ENCODE data around the gene NOTUM.

Gene NOTUM

DNA sequence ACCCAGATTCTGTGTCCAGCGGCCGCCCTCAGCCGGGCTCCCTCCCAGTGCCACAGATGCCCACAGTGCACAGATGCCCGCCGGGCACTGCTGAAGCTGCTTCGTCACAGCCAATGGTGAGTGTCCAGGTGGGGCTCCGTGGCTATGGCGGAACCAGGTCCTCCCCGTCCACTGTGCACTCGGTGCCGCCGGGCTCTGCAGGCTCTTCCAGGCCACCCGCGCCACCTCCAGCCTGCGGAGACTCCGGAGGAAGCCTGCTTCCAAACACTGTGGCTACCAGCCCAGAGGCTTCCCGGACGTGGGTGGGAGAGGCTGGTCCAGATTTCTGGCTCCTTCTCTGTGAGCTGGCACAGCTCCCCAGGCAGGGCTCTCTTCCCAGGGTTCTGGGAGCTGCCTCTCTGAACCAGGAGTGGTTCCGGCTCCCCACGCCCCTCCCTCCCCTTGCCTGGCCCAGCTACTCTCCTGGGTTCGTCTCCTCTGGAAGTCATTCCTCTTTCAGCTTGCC lies 21.1 kb downstream of the NOTUM start:
- DNase-seq (ENCODE audit: low read depth): no peak
- H3K4me3 ChIP-seq (ENCODE audit: low read depth, low read length): no peak overlapping the region
- TF ChIP-seq, protein P1, sequence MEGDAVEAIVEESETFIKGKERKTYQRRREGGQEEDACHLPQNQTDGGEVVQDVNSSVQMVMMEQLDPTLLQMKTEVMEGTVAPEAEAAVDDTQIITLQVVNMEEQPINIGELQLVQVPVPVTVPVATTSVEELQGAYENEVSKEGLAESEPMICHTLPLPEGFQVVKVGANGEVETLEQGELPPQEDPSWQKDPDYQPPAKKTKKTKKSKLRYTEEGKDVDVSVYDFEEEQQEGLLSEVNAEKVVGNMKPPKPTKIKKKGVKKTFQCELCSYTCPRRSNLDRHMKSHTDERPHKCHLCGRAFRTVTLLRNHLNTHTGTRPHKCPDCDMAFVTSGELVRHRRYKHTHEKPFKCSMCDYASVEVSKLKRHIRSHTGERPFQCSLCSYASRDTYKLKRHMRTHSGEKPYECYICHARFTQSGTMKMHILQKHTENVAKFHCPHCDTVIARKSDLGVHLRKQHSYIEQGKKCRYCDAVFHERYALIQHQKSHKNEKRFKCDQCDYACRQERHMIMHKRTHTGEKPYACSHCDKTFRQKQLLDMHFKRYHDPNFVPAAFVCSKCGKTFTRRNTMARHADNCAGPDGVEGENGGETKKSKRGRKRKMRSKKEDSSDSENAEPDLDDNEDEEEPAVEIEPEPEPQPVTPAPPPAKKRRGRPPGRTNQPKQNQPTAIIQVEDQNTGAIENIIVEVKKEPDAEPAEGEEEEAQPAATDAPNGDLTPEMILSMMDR (IDR thresholded peaks at IDR 0.05; ENCODE audit: insufficient read depth, low read depth, low read length, missing control alignments): no peak

DNA sequence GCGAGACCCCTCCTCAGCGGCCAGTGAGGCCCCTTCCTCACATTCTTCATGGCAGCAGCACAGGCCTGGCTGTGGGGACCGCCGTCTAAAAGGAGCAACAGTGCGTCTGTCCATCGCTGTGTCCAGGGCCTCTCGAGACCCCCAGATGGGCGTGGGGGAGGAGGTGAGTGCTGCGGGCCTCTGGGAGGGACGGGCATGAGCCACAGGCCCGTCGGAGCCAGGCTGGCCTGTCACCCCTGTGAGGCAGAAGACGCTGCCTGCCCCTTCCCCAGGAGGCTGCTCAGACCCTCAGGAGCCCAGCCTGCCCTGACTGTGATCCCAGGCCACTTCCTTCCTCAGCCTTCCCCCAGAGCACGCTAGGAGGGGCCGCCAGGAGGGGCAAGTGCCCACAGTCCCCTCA lies 21.8 kb downstream of the NOTUM start:
- DNase-seq (ENCODE audit: low read depth): no peak
- TF ChIP-seq, protein P1 (IDR thresholded peaks at IDR 0.05; ENCODE audit: insufficient read depth, low read depth, low read length, missing control alignments): no peak
- H3K4me3 ChIP-seq (ENCODE audit: low read depth, low read length): no peak overlapping the region

DNA sequence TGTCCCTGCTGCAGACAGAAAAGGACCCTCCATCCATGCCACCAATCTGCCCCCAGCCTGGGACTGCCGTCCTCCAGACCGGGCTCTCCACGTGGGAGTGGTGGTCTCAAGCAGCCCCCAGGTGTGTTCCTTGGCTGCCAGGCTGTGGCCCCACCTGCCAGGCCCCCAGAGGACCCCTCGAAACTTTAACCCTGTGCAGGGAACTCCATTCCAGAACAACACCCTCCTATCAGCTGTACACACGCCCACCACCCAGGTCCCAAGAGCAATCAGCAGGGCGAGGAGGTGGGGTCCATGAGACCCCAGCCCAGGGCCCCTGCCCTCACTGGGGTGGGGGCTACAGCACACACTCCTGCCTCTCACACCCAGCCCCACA lies 25.3 kb downstream of the NOTUM start:
- DNase-seq (ENCODE audit: low read depth): no peak
- TF ChIP-seq, protein P1 (IDR thresholded peaks at IDR 0.05; ENCODE audit: insufficient read depth, low read depth, low read length, missing control alignments): no peak
- no peak overlapping the region for H3K4me3 ChIP-seq (ENCODE audit: low read depth, low read length)

DNA sequence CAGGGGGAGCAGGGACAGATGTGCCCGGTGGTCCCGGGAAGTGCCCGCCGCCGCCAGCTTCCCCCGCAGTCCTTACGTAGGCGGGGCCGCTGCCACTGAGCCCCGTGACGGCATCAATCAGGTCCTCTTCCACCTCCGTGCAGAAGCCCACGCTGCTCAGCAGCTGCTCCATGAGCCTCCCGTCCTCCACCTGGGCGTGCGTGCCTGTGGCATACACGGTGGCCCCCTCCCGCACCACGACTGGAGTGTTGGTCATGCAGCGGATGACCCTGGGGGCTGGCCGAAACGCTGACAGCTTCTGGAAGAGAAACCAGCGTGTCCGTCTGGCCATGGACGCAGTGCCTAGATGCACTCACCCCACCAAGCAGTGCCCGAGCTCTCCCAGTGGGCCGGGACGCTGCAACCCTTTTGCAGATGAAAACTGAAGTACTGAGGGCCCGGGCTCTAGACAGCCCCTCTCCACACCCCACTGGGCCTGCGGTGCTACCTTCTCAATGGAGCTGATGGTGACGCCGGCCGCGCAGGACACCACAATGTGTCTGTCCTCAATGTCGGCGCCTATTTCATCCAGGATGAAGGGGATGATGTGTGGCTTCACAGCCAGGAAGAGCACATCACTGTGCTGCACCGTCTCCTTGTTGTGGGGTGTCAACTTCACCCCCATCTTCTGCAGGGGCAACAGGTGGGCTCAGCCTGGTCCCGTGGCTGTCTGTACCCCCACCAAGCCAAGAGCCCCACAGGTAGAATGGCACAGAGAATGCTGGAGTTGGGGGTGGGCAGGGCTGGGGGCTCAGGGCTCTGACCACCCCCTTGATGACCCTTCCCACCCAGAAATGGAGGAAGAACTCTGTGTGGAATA lies 25.9 kb downstream of the NOTUM start:
- TF ChIP-seq, protein P1 (IDR thresholded peaks at IDR 0.05; ENCODE audit: insufficient read depth, low read depth, low read length, missing control alignments): no peak
- no peak for DNase-seq (ENCODE audit: low read depth)
- no peak overlapping the region for H3K4me3 ChIP-seq (ENCODE audit: low read depth, low read length)

DNA sequence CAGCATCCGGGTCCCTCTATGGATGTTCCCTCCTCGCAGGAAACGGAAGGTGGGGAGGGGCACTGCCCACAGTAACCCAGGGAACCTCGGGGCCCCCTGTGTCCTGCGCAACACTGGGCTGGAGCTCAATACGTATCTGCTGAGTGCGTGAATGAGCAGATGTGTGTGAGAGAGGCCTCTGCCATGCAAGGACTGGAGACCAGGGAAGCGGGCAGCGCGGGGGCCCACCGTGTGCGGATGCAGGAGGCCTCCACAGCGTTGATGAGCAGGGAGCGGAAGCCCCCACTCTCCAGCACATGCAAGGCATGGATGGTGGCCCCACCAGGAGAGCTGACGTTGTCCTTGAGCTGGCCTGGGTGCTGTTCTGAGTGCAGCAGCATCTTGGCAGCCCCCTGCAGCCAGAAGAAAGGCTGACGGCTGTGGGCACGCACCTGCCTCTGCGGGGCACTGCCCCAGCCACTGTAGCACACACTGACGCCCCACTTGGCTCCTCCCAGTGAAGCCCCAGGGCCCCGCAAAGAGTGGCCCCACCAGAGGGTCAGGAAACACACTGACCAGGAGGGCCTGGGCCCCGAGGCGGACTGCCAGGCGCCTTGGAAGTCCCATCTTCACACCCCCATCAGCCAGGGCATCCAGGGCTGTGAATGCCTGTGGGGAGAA lies 26.8 kb downstream of the NOTUM start:
- TF ChIP-seq, protein P1 (IDR thresholded peaks at IDR 0.05; ENCODE audit: insufficient read depth, low read depth, low read length, missing control alignments): no peak
- no peak overlapping the region for H3K4me3 ChIP-seq (ENCODE audit: low read depth, low read length)
- DNase-seq (ENCODE audit: low read depth): no peak

DNA sequence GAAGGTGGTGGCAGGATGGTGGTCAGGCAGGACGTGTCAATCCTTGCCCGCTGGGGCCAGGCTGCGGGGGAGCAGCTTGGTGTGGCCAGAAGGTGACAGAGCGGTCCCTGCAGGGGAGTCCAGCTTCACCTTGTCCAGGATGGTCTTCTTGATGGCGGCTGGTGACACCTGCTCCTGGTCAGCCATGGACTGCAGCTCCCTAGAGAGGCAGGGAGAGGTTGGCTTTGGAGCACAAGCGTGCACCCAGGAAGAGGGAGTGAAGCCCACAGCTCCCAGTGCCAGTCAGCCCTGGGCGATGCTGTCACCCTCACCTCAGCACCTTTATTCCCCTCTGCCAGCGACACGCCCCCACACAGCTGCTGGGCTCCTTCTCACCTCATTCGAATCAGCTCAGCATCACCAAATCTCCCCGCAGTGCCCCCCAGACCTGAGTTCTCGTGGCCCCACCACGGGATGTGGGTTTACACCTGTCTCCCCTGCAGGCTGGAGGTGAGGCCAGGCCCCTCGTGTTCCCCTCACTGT lies 27.7 kb downstream of the NOTUM start:
- TF ChIP-seq, protein P1 (IDR thresholded peaks at IDR 0.05; ENCODE audit: insufficient read depth, low read depth, low read length, missing control alignments): no peak
- DNase-seq (ENCODE audit: low read depth): no peak
- no peak overlapping the region for H3K4me3 ChIP-seq (ENCODE audit: low read depth, low read length)
